SU-DHL-6 (cell line): ENCODE measurements around the gene RBP7.

Experiments
- H2AFZ ChIP-seq: fragments of 200-600 bp; sonication (generic); 2 replicates; pipeline ENCODE4 v1.6.1; 2014; ENCODE audit warnings: low read depth, mild to moderate bottlenecking, moderate library complexity, mixed read lengths, antibody characterized with exemption, low read length; ENCODE audit not compliant: severe bottlenecking
- H3F3A ChIP-seq: fragments of 200-600 bp; shearing (Covaris generic); 2 replicates; pipeline ENCODE4 v1.6.0; 2016; ENCODE audit warnings: antibody characterized with exemption, mild to moderate bottlenecking; ENCODE audit not compliant: insufficient read depth
- H3K27ac ChIP-seq: fragments of 200-600 bp; sonication (generic); 2 replicates; pipeline ENCODE4 v1.5.1; 2016; ENCODE audit warnings: low read depth, mild to moderate bottlenecking, low read length, moderate library complexity, mixed read lengths
- H3K27me3 ChIP-seq: fragments of 200-600 bp; sonication (generic), shearing (Covaris generic); 2 replicates; pipeline ENCODE4 v1.6.0; 2014; ENCODE audit warnings: mild to moderate bottlenecking, low read length
- H3K36me3 ChIP-seq: fragments of 200-600 bp; sonication (generic); 2 replicates; pipeline ENCODE4 v1.6.1; 2014; ENCODE audit warnings: mild to moderate bottlenecking, low read length, mixed read lengths
- H3K4me2 ChIP-seq: fragments of 300-600, 200-600 bp; shearing (Covaris generic), sonication (generic); 2 replicates; pipeline ENCODE4 v1.6.0; 2014; ENCODE audit warnings: low read length, low read depth, mild to moderate bottlenecking; ENCODE audit not compliant: poor library complexity, severe bottlenecking
- H3K4me3 ChIP-seq: fragments of 200-600 bp; sonication (generic); 2 replicates; pipeline ENCODE4 v1.5.1; 2014; ENCODE audit warnings: antibody characterized with exemption, low read length, mild to moderate bottlenecking, mixed read lengths; ENCODE audit not compliant: insufficient read depth, poor library complexity, severe bottlenecking
- H3K79me2 ChIP-seq: fragments of 200-600 bp; sonication (generic); 2 replicates; pipeline ENCODE4 v1.6.1; 2014; ENCODE audit warnings: mild to moderate bottlenecking, low read length, moderate library complexity; ENCODE audit not compliant: insufficient read depth
- H3K9ac ChIP-seq: fragments of 200-600 bp; sonication (generic); 2 replicates; pipeline ENCODE4 v1.7.0; 2014; ENCODE audit warnings: mild to moderate bottlenecking, low read length
- H3K9me2 ChIP-seq: fragments of 200-600 bp; sonication (generic); replicated peaks from 2 replicates; pipeline ENCODE4 v1.6.1; 2014; ENCODE audit warnings: low read length; ENCODE audit not compliant: insufficient read depth
- H3K9me3 ChIP-seq: fragments of 200-600 bp; sonication (generic); 2 replicates; pipeline ENCODE4 v1.6.1; 2014; ENCODE audit warnings: low read length, mixed read lengths; ENCODE audit not compliant: insufficient read depth
- H4K20me1 ChIP-seq: fragments of 200-600 bp; sonication (generic); 2 replicates; pipeline ENCODE4 v1.6.1; 2014; ENCODE audit warnings: low read depth, mild to moderate bottlenecking, antibody characterized with exemption, low read length, moderate library complexity, mixed read lengths
- CTCF ChIP-seq: fragments of 200-600 bp; sonication (generic); IDR thresholded peaks from one replicate; pipeline ENCODE4 v1.5.1; 2017; ENCODE audit warnings: antibody characterized with exemption, mild to moderate bottlenecking, low read length, moderate library complexity; ENCODE audit not compliant: insufficient read depth, poor library complexity, severe bottlenecking
- EZH2phosphoT487 ChIP-seq: fragments of 200-600 bp; sonication (generic), shearing (Covaris generic); conservative IDR thresholded peaks from 2 replicates; pipeline ENCODE4 v1.6.1; 2018; ENCODE audit warnings: mild to moderate bottlenecking, antibody characterized with exemption, low read length, moderate library complexity, mixed read lengths

Gene RBP7

GRCh38 chr1:10048601-10049000 is 51.6 kb downstream of the RBP7 start:
- no peaks in the 10 kb centered on the region for H3K27me3 ChIP-seq
- H4K20me1 ChIP-seq, result no peaks in the 10 kb centered on the region
- H3K79me2 ChIP-seq, result peaks cover 36% of the 10 kb centered on the region
- H2AFZ ChIP-seq, result no peak overlapping the region
- no peak overlapping the region for H3K4me3 ChIP-seq
- TF ChIP-seq EZH2phosphoT487, result no peak
- TF ChIP-seq CTCF, result no peak
- H3K36me3 ChIP-seq, result no peaks in the 10 kb centered on the region
- no peaks in the 10 kb centered on the region for H3F3A ChIP-seq
- no peak overlapping the region for H3K27ac ChIP-seq
- H3K4me2 ChIP-seq, result no peak overlapping the region
- H3K9ac ChIP-seq, result no peak overlapping the region
- H3K9me3 ChIP-seq, result no peaks in the 10 kb centered on the region
- no peaks in the 10 kb centered on the region for H3K9me2 ChIP-seq

- no peaks in the 10 kb centered on the region for H3K9me2 ChIP-seq
- no peaks in the 10 kb centered on the region for H3K9me3 ChIP-seq
- no peaks in the 10 kb centered on the region for H3K27me3 ChIP-seq
- H3K4me3 ChIP-seq, result no peak overlapping the region
- no peaks in the 10 kb centered on the region for H3K36me3 ChIP-seq
- TF ChIP-seq CTCF (no peak), EZH2phosphoT487 (no peak)
- H3K9ac ChIP-seq, result no peak overlapping the region
- peaks cover 28% of the 10 kb centered on the region for H3K79me2 ChIP-seq
- no peaks in the 10 kb centered on the region for H4K20me1 ChIP-seq
- no peak overlapping the region for H3K27ac ChIP-seq
- H3F3A ChIP-seq, result no peaks in the 10 kb centered on the region
- H2AFZ ChIP-seq, result no peak overlapping the region
- no peak overlapping the region for H3K4me2 ChIP-seq
These were observed 53.6 kb downstream of the RBP7 start for GRCh38 chr1:10050611-10051010.

GRCh38 chr1:10051656-10052055 is 54.6 kb downstream of the RBP7 start:
- H3K4me3 ChIP-seq, result no peak overlapping the region
- H3K79me2 ChIP-seq, result peaks cover 18% of the 10 kb centered on the region
- no peak for TF ChIP-seq CTCF
- TF ChIP-seq EZH2phosphoT487, result no peak
- H3K9ac ChIP-seq, result no peak overlapping the region
- no peaks in the 10 kb centered on the region for H3K9me2 ChIP-seq
- no peaks in the 10 kb centered on the region for H3K27me3 ChIP-seq
- H4K20me1 ChIP-seq, result no peaks in the 10 kb centered on the region
- no peak overlapping the region for H3K4me2 ChIP-seq
- H3K9me3 ChIP-seq, result no peaks in the 10 kb centered on the region
- no peaks in the 10 kb centered on the region for H3K36me3 ChIP-seq
- H3F3A ChIP-seq, result no peaks in the 10 kb centered on the region
- no peak overlapping the region for H2AFZ ChIP-seq
- H3K27ac ChIP-seq, result no peak overlapping the region

GRCh38 chr1:10052347-10052746 is 55.3 kb downstream of the RBP7 start:
- no peak for TF ChIP-seq EZH2phosphoT487
- no peak for TF ChIP-seq CTCF
- H3K4me3 ChIP-seq, result no peak overlapping the region

More at GRCh38 chr1:10052347-10052746, 55.3 kb downstream of the RBP7 start:
- Histone ChIP-seq H3K27ac (no peak overlapping the region), H4K20me1 (no peaks in the 10 kb centered on the region), H3K27me3 (no peaks in the 10 kb centered on the region), H3K4me2 (no peak overlapping the region), H3K36me3 (no peaks in the 10 kb centered on the region), H2AFZ (no peak overlapping the region), H3K9ac (no peak overlapping the region), H3K9me3 (no peaks in the 10 kb centered on the region), H3K79me2 (peaks cover 13% of the 10 kb centered on the region), H3K9me2 (no peaks in the 10 kb centered on the region), H3F3A (no peaks in the 10 kb centered on the region)
